ENCODE results near the gene ADH1B.
"Not testable (repeated sequence)": the region's sequence is repeated elsewhere in the genome, so short reads cannot be mapped to it uniquely, and the experiment has no call there.

Gene ADH1B

GRCh38 chr4:99324361-99324760 is 3.2 kb upstream of the ADH1B start:
- DNase-seq (ENCODE audit: low read depth in 2 of 2), result no peak

DNA sequence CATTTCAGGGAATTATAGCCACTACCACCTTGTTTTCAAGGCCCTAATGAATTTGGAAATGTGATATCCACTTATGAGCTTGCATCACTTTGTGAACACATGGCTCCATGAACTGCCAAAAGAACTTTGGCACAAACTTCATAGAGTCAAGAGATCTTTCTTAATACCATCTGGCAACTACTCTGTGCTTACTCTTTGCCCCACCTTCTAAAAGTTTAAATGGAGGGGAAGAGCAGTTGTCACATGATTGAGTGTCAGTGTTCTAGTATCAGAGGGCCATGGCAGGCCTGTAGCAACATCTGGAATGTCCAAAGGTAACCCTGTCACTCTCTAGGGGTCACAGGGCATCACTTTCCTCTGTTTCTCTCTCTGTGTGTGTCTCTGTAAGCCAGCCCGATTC is 2.6 kb upstream of the ADH1B start:
- no peak for DNase-seq (ENCODE audit: low read depth in 2 of 2)

- not testable (repeated sequence) for DNase-seq (ENCODE audit: low read depth in 2 of 2)
Observed at GRCh38 chr4:99317811-99318210, 3.4 kb downstream of the ADH1B start.

- DNase-seq (ENCODE audit: low read depth in 2 of 2), result no peak
Observed at GRCh38 chr4:99317354-99317753, 3.8 kb downstream of the ADH1B start.

GRCh38 chr4:99315839-99316238 is 5.4 kb downstream of the ADH1B start:
- DNase-seq (ENCODE audit: low read depth in 2 of 2), result no peak

DNA sequence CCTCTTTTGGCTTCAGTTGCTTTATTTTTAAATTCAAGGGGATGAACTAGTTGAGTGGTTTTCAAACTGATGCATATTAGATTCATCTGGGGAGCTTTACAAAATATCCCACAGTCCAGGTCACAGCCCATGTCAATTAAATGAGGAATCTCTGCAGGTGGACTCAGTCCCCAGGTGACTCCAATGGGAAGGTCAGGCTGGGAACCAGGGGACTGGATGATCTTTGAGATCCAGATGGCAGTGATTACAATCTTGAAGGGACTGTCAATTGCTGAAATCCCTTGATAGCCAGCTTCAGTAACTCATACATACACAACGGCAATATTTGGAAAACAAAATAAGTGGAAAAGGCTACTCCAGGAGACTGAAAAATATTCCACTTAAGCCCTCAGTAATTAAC is 7.0 kb downstream of the ADH1B start:
- no peak for DNase-seq (ENCODE audit: low read depth in 2 of 2)

GRCh38 chr4:99310389-99310788 is 10.8 kb downstream of the ADH1B start:
- no peak for DNase-seq (ENCODE audit: low read depth in 2 of 2)

- no peak for DNase-seq (ENCODE audit: low read depth in 2 of 2)
Observed at GRCh38 chr4:99305638-99306400, 15.4 kb downstream of the ADH1B start.

DNA sequence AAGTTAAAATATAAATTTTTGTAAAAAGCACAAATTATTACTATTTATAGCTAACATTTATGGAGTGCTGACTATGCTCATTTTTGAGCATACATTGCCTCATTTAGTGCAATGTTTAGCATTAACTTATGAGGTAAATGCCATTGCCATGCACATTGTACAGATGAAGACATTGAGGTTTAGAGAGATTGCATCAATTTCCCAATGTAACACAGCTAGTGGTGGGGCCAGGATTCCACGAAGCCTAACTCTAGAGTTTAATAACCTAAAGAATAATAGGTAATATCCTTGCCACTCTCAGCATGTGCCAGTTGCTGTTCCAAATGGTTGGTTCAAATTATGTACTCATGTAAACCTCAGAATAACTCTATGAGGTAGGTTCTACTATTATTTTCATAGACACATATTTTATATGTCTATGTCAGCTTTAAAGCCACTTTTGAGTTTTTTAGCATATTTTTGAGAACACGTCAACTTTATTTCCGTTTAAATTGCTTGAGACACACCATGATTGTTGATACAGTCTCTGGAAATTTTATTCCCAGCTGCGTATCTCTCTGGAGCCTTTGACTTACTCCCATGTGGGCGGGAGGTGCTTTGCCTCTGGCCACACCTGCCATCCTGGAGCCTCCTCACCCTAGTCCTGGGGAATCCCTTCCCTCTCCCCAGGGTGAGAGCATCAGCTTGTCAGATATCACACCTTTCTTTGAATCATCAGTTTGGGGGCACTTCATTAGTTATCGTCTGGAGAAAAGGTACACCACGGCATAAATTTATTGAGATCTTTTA is 19.6 kb downstream of the ADH1B start:
- no peak for DNase-seq (ENCODE audit: low read depth in 2 of 2)

- DNase-seq (ENCODE audit: low read depth in 2 of 2), result no peak
Observed at GRCh38 chr4:99300934-99301333, 20.3 kb downstream of the ADH1B start.

- no peak for DNase-seq (ENCODE audit: low read depth in 2 of 2)
Observed at GRCh38 chr4:99293357-99293756, 27.8 kb downstream of the ADH1B start.

- no peak for DNase-seq (ENCODE audit: low read depth in 2 of 2)
Observed at GRCh38 chr4:99290848-99291786, 30.1 kb downstream of the ADH1B start, which contains the start of gene ADH1A. Gene ADH1A (minus strand): TSS chr4:99290985. CDS start chr4:99290914, 71 bp downstream.

GRCh38 chr4:99285387-99285786 is 35.8 kb downstream of the ADH1B start:
- no peak for DNase-seq (ENCODE audit: low read depth in 2 of 2)

GRCh38 chr4:99282731-99283130 is 38.5 kb downstream of the ADH1B start:
- no peak for DNase-seq (ENCODE audit: low read depth in 2 of 2)

DNA sequence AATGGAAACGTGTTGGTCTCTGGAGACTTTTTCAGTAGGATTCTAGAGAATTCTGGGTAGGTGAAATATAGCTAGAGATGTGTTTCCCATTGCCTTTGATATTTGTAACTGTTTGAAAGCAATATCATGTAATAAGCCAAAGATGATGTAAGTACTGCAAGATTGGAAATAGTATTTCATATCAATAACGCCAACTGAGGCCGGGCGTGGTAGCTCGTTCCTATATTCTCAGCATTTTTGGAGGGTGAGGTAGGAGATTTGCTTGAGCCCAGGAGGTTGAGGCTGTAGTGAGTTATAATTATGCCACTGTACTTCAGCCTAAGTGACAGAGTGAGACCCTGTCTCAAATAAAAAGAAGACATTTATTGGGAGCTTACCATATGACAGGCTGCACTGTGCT is 39.9 kb downstream of the ADH1B start:
- DNase-seq (ENCODE audit: low read depth in 2 of 2), result no peak

DNA sequence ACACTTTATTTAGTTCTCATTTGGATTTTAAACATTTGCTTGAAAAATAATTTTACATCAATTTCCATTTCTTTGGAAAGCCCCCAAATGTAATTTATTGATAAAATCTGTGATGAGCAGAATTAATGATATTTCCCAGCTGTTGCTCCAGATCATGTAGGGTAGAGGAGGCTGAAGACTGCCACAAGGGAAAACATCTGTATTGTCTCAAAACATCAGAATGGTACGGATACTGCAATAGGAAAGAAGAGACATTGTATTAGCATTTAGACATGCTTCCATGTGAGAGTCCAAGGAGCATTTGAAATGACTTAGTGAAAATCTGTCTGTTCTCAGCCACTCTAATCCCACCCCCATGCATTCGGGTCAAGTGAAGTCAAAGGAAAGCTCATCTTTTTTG is 44.8 kb downstream of the ADH1B start:
- DNase-seq (ENCODE audit: low read depth in 2 of 2), result no peak

- no peak for DNase-seq (ENCODE audit: low read depth in 2 of 2)
Observed at GRCh38 chr4:99275885-99276284, 45.3 kb downstream of the ADH1B start.

DNA sequence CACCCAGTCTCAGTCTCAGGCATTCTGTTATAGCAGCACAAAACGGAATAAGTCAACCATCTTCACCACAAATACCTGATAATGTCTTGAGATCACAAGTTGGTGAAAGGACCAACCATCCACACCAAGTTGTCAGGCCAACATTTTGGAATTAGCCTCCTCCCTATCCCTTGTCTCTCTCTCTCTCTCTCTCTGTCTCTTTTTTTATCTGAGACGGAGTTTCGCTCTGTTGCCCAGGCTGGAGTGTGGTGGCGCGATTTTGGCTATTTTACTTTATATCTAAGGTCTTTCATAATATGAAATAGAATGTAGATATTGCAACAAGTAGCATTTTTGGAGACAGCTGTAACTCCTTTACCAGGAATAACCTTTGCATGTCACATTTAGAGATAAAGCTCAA is 46.2 kb downstream of the ADH1B start:
- no peak for DNase-seq (ENCODE audit: low read depth in 2 of 2)

GRCh38 chr4:99273704-99274103 is 47.5 kb downstream of the ADH1B start:
- DNase-seq (ENCODE audit: low read depth in 2 of 2), result no peak

GRCh38 chr4:99264927-99265326 is 56.3 kb downstream of the ADH1B start:
- DNase-seq (ENCODE audit: low read depth in 2 of 2), result no peak

All from activated CD8-positive, alpha-beta memory T cell treated with anti-CD3 and anti-CD28 coated beads for 4 hours (primary cell).